ENCODE data around the gene CCNL2.
A peak's percentile ranks its signal among the peaks of the same experiment; 100 is the strongest.
"Not testable (repeated sequence)": the region's sequence is repeated elsewhere in the genome, so short reads cannot be mapped to it uniquely, and the experiment has no call there.

GRCh38 chr1:1417825-1418463, 18.8 kb upstream of the CCNL2 start:
- TF ChIP-seq CTCF, POLR2A (IDR thresholded peaks at IDR 0.05): not testable (repeated sequence)
- peak in 1 of 2 donors; percentile 13 for TF ChIP-seq POLR2AphosphoS5 (IDR thresholded peaks at IDR 0.05; ENCODE audit: insufficient read depth in 1 of 2, low read depth in 1 of 2)

All from vagina (tissue), 2 donors.